AG10803 (cell line): Measurements from ENCODE around the gene E2F6.

Source experiments
- DNase-seq: peaks from one replicate; pipeline ENCODE4 v3.0.0; 2010; ENCODE audit warnings: low read depth
- H3K4me3 ChIP-seq: 2 replicates; pipeline ENCODE4 v1.5.1; 2011; ENCODE audit warnings: mild to moderate bottlenecking, low read length, control low read depth
- CTCF ChIP-seq: conservative IDR thresholded peaks from 2 replicates; pipeline ENCODE4 v1.5.1; 2011; ENCODE audit warnings: mild to moderate bottlenecking, low read length, control low read depth, inconsistent platforms

Gene E2F6

GRCh38 chr2:11416931-11417330 lies 49.0 kb downstream of the E2F6 start:
- DNase-seq, result no peak
- TF ChIP-seq CTCF, result no peak
- H3K4me3 ChIP-seq, result no peak overlapping the region

- TF ChIP-seq CTCF, result no peak
- DNase-seq, result peak; percentile 63
- no peak overlapping the region for H3K4me3 ChIP-seq
Observed at GRCh38 chr2:11416186-11416585, 49.8 kb downstream of the E2F6 start.

- DNase-seq, result no peak
- no peak overlapping the region for H3K4me3 ChIP-seq
- no peak for TF ChIP-seq CTCF
Observed at GRCh38 chr2:11414372-11415124, 51.4 kb downstream of the E2F6 start.

- DNase-seq, result no peak
- TF ChIP-seq CTCF, result no peak
- H3K4me3 ChIP-seq, result no peak overlapping the region
Observed at GRCh38 chr2:11412449-11412810, 53.5 kb downstream of the E2F6 start.

- H3K4me3 ChIP-seq, result peak overlapping the region; percentile 34
- DNase-seq, result peak; percentile 42
- peak; percentile 89 for TF ChIP-seq CTCF
Observed at GRCh38 chr2:11411768-11412448, 54.1 kb downstream of the E2F6 start.

GRCh38 chr2:11411244-11411643 lies 54.7 kb downstream of the E2F6 start:
- H3K4me3 ChIP-seq, result no peak overlapping the region
- DNase-seq, result no peak
- TF ChIP-seq CTCF, result no peak

GRCh38 chr2:11410101-11410500 lies 55.9 kb downstream of the E2F6 start:
- H3K4me3 ChIP-seq, result no peak overlapping the region
- TF ChIP-seq CTCF, result no peak
- peak; percentile 30 for DNase-seq
